Measurements from ENCODE around the gene SP6.

SP6 gene

GRCh38 chr17:47852113-47852949, 1.4 kb upstream of the SP6 start:
- DNase-seq = no peak

- DNase-seq = no peak
Observed at GRCh38 chr17:47851764-47852112, 775 bp upstream of the SP6 start.

- no peak for DNase-seq
Observed at GRCh38 chr17:47850373-47850691, 631 bp downstream of the SP6 start.

- no peak for DNase-seq
Observed at GRCh38 chr17:47848198-47848513, 2.8 kb downstream of the SP6 start.

- DNase-seq = no peak
Observed at GRCh38 chr17:47847341-47848197, 3.4 kb downstream of the SP6 start.

GRCh38 chr17:47846716-47847340, 4.1 kb downstream of the SP6 start:
- no peak for DNase-seq

- DNase-seq = no peak
Observed at GRCh38 chr17:47845716-47846075, 5.3 kb downstream of the SP6 start.

- DNase-seq = peak; percentile 24
Observed at GRCh38 chr17:47844814-47845715, 5.9 kb downstream of the SP6 start.

- DNase-seq = no peak
Observed at GRCh38 chr17:47844227-47844626, 6.7 kb downstream of the SP6 start.

- DNase-seq = no peak
Observed at GRCh38 chr17:47843391-47843730, 7.6 kb downstream of the SP6 start.

GRCh38 chr17:47841488-47842291, 9.3 kb downstream of the SP6 start:
- DNase-seq = no peak

GRCh38 chr17:47840742-47841487, 10.0 kb downstream of the SP6 start, which contains the start of gene SCRN2:
TSS of gene SCRN2 (minus strand) at chr17:47841273. CDS start at chr17:47840843, 430 bp downstream.
- DNase-seq = peak; percentile 86

- DNase-seq = no peak
Observed at GRCh38 chr17:47840001-47840741, 10.8 kb downstream of the SP6 start.

- no peak for DNase-seq
Observed at GRCh38 chr17:47839071-47839470, 11.9 kb downstream of the SP6 start.

GRCh38 chr17:47838636-47839035, 12.3 kb downstream of the SP6 start:
- no peak for DNase-seq

- no peak for DNase-seq
Observed at GRCh38 chr17:47837401-47838039, 13.4 kb downstream of the SP6 start.

- DNase-seq = no peak
Observed at GRCh38 chr17:47836601-47837000, 14.4 kb downstream of the SP6 start.

GRCh38 chr17:47834756-47835155, 16.2 kb downstream of the SP6 start:
- no peak for DNase-seq

GRCh38 chr17:47831934-47832327, 19.0 kb downstream of the SP6 start:
- no peak for DNase-seq

Measured in hematopoietic multipotent progenitor cell treated with erythropoietin and hydrocortisone succinate and interleukin-3 and kit ligand, for 8 days (in vitro differentiated cells).